Gastroesophageal sphincter (tissue), 3 donors: ENCODE results near the gene SLC39A11.

ENCODE experiments used
- POLR2A ChIP-seq, 2 donors: fragments of 450-650 bp; IDR thresholded peaks; one replicate each; pipeline ENCODE4 v1.6.1; 2017; ENCODE audit warnings: antibody characterized with exemption in 2 of 2, mild to moderate bottlenecking in 2 of 2, moderate library complexity in 1 of 2
- POLR2AphosphoS5 ChIP-seq: sonication (generic); formaldehyde crosslinking; IDR thresholded peaks from one replicate; pipeline ENCODE4 v1.6.1; 2017; ENCODE audit warnings: antibody characterized with exemption
- TF ChIP-seq, protein P1 (sequence below), 4 experiments: fragments of 200-600 bp in 2 of 4; fragments of 450-650 bp in 2 of 4; sonication (generic) in 1 of 4; IDR thresholded peaks; one replicate each; pipeline ENCODE4 v1.5.1; 2017 to 2019; ENCODE audit warnings: antibody characterized with exemption in 4 of 4, mild to moderate bottlenecking in 2 of 4, moderate library complexity in 2 of 4

- TF ChIP-seq, protein P1, sequence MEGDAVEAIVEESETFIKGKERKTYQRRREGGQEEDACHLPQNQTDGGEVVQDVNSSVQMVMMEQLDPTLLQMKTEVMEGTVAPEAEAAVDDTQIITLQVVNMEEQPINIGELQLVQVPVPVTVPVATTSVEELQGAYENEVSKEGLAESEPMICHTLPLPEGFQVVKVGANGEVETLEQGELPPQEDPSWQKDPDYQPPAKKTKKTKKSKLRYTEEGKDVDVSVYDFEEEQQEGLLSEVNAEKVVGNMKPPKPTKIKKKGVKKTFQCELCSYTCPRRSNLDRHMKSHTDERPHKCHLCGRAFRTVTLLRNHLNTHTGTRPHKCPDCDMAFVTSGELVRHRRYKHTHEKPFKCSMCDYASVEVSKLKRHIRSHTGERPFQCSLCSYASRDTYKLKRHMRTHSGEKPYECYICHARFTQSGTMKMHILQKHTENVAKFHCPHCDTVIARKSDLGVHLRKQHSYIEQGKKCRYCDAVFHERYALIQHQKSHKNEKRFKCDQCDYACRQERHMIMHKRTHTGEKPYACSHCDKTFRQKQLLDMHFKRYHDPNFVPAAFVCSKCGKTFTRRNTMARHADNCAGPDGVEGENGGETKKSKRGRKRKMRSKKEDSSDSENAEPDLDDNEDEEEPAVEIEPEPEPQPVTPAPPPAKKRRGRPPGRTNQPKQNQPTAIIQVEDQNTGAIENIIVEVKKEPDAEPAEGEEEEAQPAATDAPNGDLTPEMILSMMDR (IDR thresholded peaks at IDR 0.05), result no peak
- no peak for TF ChIP-seq POLR2A (IDR thresholded peaks at IDR 0.05)
- no peak for TF ChIP-seq POLR2AphosphoS5
Measured at GRCh38 chr17:72860778-72861177, 231.7 kb downstream of the SLC39A11 start.
